DMS53 (cell line): ENCODE results near the gene ACTR10.

Source experiments
- DNase-seq: peaks from one replicate; lab custom pipeline; 2025; lab: John Stamatoyannopoulos, UW

ACTR10 gene

DNA sequence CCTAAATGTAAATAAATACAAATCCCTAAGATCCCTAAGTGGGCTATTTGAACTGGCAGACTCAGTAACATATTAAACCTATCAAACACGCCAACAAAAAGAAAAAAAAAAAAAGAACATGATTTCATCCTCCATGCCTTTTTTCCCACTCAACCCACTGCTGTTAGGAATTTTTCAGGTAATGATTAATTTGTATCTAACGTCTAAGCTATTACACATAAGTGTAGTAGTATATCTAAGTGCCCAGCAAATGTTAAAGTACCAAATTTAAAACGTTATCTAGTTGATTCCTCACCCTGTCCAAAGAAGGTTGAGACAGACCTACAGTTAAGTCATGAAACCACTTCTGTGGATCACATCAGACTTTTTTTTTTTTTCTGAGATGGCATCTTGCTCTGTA, 82.0 kb downstream of the ACTR10 start:
- no peak for DNase-seq

DNA sequence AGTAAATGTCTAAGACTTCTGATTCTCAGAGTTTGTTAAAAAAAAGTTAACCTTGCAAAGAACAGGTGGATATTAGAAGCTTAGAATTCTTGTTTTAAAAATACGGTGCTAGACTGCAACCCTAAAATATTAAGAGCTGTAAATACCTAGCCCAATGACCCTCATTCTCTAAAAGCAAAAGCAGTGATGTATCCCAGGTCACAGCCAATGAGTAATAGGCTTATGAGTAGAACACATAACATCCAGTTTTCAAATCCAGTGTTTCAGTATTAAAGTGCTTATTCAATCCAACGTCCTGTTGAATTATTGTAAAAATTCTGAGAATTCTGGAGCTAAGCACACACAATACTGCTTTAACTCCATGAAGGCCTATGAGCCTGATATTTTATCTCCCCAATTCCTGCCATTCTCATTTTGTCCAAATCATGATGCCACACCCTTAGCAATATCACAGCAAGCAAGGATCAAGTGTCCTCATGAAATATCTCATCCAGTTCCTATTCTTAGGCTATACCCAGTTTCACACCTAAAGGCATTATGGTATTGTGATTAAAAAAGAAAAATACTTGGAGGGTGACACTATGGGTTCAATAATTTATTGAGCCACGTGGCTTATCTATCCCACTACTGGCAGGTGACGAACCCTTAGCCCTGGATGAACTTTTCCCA, 83.1 kb downstream of the ACTR10 start:
- DNase-seq, result no peak

DNA sequence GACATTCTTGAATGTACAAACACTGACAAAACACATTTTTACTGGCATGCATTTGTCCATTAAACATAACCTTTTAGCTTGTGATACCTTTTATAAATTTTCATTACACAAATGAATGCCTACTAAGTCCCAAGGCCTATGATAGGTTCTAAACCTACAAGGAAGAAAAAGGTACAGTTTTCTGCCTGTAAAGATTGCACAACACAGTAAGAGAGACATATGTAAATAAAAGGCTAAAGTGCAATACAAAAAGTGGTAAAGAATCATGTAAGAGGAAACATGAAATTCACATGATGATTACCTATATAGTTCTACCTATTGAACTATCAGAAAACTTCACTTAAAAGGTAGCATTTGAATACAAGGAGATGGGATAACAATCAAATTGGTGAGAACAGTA, 83.8 kb downstream of the ACTR10 start:
- no peak for DNase-seq

- no peak for DNase-seq
These were observed 85.2 kb downstream of the ACTR10 start for GRCh38 chr14:58285132-58285531.
